LNCaP clone FGC (cell line): ENCODE results near the gene HOXA1.

ENCODE experiments used
- DNase-seq: peaks from one replicate; pipeline ENCODE4 v3.0.0-alpha.2; 2011; ENCODE audit warnings: low read depth
- H3K4me3 ChIP-seq: 2 replicates; pipeline ENCODE4 v1.5.1; 2011; ENCODE audit warnings: mild to moderate bottlenecking, low read depth, low read length, control low read depth
- TF ChIP-seq, protein P1 (sequence below): IDR thresholded peaks from 2 replicates; pipeline ENCODE4 v1.5.1; 2012; ENCODE audit warnings: mild to moderate bottlenecking; ENCODE audit not compliant: control insufficient read depth, insufficient read depth; ENCODE audit errors: extremely low read depth

The HOXA1 gene

DNA sequence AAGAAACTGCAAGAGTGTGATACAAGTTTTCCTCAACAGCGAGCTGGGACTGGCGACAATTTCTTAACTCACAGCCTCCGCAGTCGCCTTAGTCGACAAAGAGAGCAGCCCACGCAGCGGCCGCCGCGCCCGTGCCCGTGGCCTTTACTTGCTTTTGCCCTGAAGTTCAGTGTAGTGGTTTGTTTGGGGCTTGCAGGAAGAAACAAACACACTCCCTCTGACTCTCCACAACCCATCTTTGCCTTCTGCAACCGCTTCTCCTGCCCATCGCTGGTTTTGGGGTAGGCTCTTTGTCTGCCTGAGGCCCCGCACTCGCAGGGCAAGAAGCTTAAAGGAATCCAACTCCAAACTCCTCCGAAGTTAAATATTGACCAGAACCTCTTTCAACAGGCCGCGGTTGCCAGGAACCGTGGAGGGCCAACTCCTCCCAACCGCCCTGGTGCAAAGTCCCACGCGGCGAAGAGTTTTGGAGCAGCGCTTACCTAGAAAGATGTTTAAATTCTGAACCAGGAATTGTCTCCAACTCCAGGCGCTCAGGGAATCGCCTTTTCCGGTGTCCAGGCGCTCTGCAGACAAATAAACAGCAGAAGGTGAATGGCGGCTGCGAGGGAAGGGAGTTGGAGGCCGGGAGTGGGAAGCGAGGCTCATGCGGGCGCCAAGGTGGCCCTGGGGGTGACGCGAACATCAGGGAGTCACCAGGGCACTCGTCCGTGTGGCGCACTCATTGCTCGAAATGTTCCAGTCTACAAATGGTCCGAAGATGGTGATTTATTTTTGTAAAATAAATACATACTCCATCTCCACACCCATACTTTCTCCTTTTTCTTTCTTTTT lies 26.5 kb upstream of the HOXA1 start:
- DNase-seq: no peak
- H3K4me3 ChIP-seq: no peak overlapping the region
- TF ChIP-seq, protein P1, sequence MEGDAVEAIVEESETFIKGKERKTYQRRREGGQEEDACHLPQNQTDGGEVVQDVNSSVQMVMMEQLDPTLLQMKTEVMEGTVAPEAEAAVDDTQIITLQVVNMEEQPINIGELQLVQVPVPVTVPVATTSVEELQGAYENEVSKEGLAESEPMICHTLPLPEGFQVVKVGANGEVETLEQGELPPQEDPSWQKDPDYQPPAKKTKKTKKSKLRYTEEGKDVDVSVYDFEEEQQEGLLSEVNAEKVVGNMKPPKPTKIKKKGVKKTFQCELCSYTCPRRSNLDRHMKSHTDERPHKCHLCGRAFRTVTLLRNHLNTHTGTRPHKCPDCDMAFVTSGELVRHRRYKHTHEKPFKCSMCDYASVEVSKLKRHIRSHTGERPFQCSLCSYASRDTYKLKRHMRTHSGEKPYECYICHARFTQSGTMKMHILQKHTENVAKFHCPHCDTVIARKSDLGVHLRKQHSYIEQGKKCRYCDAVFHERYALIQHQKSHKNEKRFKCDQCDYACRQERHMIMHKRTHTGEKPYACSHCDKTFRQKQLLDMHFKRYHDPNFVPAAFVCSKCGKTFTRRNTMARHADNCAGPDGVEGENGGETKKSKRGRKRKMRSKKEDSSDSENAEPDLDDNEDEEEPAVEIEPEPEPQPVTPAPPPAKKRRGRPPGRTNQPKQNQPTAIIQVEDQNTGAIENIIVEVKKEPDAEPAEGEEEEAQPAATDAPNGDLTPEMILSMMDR: no peak

DNA sequence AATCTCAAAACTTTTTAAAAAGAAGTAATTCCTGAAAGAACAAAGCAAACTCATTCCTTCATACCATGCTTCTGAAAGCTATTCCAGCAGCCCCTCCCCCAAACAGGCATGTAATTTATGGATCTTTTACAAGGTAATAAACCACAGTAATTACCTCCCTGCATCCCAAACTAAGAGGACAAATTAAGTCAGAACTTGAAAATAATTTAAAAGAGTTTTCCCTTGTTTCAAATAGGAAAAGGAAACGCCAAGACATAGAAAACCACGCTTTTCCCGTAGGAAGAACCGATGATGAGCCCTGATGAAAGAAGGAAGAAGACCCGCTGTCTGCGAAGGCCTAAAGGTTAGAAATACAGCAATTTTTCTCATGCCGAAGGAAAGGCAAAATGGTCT lies 25.9 kb upstream of the HOXA1 start:
- no peak overlapping the region for H3K4me3 ChIP-seq
- no peak for DNase-seq

DNA sequence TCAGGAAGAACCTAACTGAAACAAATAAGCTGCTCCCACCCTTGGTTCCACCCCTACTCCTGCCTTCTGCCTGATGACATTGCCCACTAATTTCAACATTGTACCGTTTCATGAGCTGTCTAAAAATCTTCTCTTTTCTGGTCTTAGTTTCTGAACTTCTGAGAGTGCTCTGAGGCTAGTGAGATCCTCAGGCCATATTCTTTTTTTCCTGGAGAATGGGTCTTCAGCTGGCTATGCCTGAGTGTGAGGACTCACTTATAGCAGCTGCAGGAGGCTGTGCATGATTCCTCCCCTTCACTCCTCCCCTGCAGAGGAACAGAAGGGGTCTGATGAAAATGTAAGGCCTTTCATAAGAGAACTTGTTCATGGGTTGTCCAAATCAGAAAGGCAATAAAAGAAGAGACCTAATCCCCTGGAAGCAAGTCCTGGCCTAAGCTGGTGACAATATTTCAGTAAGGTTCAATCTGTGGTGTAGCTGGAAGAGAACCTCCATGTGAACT lies 23.7 kb upstream of the HOXA1 start:
- no peak for DNase-seq
- TF ChIP-seq, protein P1: no peak
- no peak overlapping the region for H3K4me3 ChIP-seq

More for the DNA sequence above, 25.9 kb upstream of the HOXA1 start:
- TF ChIP-seq, protein P1: no peak

DNA sequence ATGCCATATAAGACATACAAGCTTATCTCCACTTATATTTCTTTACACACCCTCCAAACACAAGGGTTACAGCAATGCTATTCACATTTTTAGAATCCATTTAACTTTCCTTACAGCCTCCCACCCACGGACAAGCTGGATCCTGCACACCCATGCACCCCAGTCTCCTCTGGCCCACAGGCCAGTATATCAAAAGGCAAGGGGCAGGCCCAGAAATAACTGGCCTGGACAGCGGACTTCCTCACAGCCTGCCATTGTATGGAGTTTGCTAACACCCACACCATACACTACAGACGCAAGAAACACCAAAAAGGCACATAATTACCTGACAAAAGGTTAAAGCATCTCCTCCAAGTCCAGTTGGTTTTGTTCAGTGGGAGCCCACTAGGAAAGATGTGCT lies 22.8 kb upstream of the HOXA1 start:
- TF ChIP-seq, protein P1: no peak
- DNase-seq: no peak
- no peak overlapping the region for H3K4me3 ChIP-seq

DNA sequence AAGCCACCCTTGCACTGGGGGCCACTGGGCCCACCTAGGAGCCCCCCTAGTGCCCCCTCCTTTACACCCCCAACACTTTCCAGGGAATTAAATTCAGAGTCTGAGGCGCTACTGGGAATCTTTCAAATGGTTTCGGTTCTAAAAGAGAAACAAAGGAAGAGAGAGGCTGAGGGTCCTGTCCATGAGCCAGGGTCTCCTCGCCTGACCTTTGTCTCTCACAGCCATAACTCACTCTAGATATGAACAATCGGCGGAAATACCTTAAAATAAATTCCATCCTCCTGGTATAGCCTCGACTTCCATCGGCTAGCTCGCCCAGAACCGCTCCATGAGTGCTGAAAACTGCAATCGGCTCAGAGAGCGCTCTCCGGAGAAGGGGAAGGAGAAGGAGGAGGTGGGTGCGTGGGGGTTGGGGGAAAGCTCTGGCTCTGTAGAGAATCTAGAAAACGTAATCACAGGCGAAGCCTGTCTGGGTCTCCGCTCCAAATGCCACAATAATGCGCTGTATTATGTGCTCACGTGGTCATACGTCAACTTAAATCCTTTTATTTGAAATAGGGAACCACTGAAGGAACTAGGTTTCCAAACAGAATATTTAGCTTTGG lies 22.2 kb upstream of the HOXA1 start:
- TF ChIP-seq, protein P1: no peak
- no peak overlapping the region for H3K4me3 ChIP-seq
- DNase-seq: no peak

DNA sequence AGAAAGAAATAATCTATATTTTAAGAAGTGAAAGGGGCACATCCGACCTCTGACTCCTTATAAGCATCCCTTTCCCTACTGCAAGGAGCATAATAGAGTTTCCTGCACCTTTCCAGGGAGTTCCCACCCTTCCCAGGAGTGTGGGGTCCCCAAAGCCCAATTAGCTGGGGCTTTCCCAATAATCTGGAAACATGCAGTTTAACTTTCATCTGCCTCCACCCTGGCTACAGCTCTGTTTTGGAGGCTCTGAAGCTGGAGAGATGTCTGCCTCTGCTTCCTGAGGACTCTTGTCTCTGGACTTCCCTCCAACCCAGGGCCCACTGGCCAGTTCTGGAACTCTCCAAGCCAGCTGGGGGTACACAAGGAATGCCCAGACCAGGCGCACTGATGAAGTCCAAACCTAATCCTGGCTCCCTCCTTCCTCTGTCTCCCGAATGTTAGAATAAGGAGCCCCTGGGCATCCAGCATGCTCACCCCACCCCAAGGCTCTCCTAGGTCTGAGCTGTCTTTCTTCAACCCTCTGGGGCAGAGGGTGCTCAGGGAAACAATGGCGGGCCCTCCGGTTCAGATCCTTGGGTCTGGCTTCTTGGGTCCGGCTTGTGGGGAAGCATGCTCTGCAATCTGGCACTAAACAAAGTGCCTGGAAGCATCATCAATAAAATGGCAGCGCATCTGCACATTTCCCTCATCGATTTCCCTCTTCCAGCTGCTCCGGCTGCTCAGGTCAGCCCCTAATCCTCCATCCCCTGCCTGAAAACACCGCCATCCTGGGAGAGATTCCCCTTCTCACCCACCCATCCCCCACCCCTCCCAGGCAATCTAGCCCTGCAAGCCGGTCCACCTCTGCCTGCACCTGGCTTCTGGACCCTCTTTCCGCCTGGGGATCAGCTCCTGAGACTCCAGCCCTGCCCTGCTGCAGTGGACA lies 21.4 kb upstream of the HOXA1 start:
- TF ChIP-seq, protein P1: no peak
- DNase-seq: no peak
- no peak overlapping the region for H3K4me3 ChIP-seq
